ENCODE measurements around the gene TXNDC11. TPM values are rescaled to one million over a fixed set of nuclear protein-coding genes. Genes with fewer than 3 reads are reported as not detected.

TXNDC11 gene
- total RNA-seq, 1 donor from 2014 or later, result 26.7 TPM

GRCh38 chr16:11638140-11638539, 104.5 kb downstream of the TXNDC11 start:
- peaks cover 26% of the 10 kb centered on the region for H3K4me1 Mint-ChIP-seq (ENCODE audit: unreplicated experiment)
- DNase-seq (ENCODE audit: extremely low spot score, unreplicated experiment), result no peak

GRCh38 chr16:11637320-11637719, 105.3 kb downstream of the TXNDC11 start:
- peaks cover 26% of the 10 kb centered on the region for H3K4me1 Mint-ChIP-seq (ENCODE audit: unreplicated experiment)
- H3K4me3 Mint-ChIP-seq, result no peak overlapping the region
- TF ChIP-seq CTCF (conservative IDR thresholded peaks at IDR 0.05), result no peak
- no peaks in the 10 kb centered on the region for H3K9me3 Mint-ChIP-seq
- H3K27ac Mint-ChIP-seq, result peak overlapping the region; percentile 75
- no peaks in the 10 kb centered on the region for H3K27me3 Mint-ChIP-seq
- no peaks in the 10 kb centered on the region for H3K36me3 Mint-ChIP-seq
- no peak for DNase-seq (ENCODE audit: extremely low spot score, unreplicated experiment)

More at GRCh38 chr16:11638140-11638539, 104.5 kb downstream of the TXNDC11 start:
- Mint-ChIP-seq H3K4me3 (no peak overlapping the region), H3K27me3 (peaks cover 2% of the 10 kb centered on the region), H3K27ac (no peak overlapping the region), H3K9me3 (no peaks in the 10 kb centered on the region), H3K36me3 (no peaks in the 10 kb centered on the region)
- no peak for TF ChIP-seq CTCF (conservative IDR thresholded peaks at IDR 0.05)

- H3K27ac Mint-ChIP-seq, result peak overlapping the region; percentile 81
- no peak for DNase-seq (ENCODE audit: extremely low spot score, unreplicated experiment)
These were observed 106.4 kb downstream of the TXNDC11 start for GRCh38 chr16:11636172-11636721.

GRCh38 chr16:11635679-11636171, 106.9 kb downstream of the TXNDC11 start:
- peak overlapping the region; percentile 76 for H3K4me3 Mint-ChIP-seq
- no peak for TF ChIP-seq CTCF (conservative IDR thresholded peaks at IDR 0.05)
- H3K9me3 Mint-ChIP-seq, result no peaks in the 10 kb centered on the region
- peak overlapping the region; percentile 81 for H3K27ac Mint-ChIP-seq
- no peak for DNase-seq (ENCODE audit: extremely low spot score, unreplicated experiment)
- H3K27me3 Mint-ChIP-seq, result no peaks in the 10 kb centered on the region
- H3K36me3 Mint-ChIP-seq, result no peaks in the 10 kb centered on the region
- H3K4me1 Mint-ChIP-seq (ENCODE audit: unreplicated experiment), result peaks cover 17% of the 10 kb centered on the region

More at GRCh38 chr16:11636172-11636721, 106.4 kb downstream of the TXNDC11 start:
- Mint-ChIP-seq H3K36me3 (no peaks in the 10 kb centered on the region), H3K4me3 (peak overlapping the region; percentile 76), H3K27me3 (no peaks in the 10 kb centered on the region), H3K9me3 (no peaks in the 10 kb centered on the region), H3K4me1 (ENCODE audit: unreplicated experiment) (peaks cover 23% of the 10 kb centered on the region)
- TF ChIP-seq CTCF (conservative IDR thresholded peaks at IDR 0.05), result no peak

- Mint-ChIP-seq H3K4me3 (no peak overlapping the region), H3K36me3 (no peaks in the 10 kb centered on the region), H3K27me3 (no peaks in the 10 kb centered on the region), H3K9me3 (no peaks in the 10 kb centered on the region), H3K27ac (peak overlapping the region; percentile 81), H3K4me1 (ENCODE audit: unreplicated experiment) (peaks cover 12% of the 10 kb centered on the region)
- no peak for TF ChIP-seq CTCF (conservative IDR thresholded peaks at IDR 0.05)
- no peak for DNase-seq (ENCODE audit: extremely low spot score, unreplicated experiment)
These were observed 107.5 kb downstream of the TXNDC11 start for GRCh38 chr16:11635113-11635652.

All from type B pancreatic cell (in vitro differentiated cells).